Measurements from ENCODE around the gene ARSH. TPM values are rescaled to one million over a fixed set of nuclear protein-coding genes. Genes with fewer than 3 reads are reported as not detected.
A peak's percentile ranks its signal among the peaks of the same experiment; 100 is the strongest.

The ARSH gene
- total RNA-seq, 1 donor from 2014 or later: not detected

DNA sequence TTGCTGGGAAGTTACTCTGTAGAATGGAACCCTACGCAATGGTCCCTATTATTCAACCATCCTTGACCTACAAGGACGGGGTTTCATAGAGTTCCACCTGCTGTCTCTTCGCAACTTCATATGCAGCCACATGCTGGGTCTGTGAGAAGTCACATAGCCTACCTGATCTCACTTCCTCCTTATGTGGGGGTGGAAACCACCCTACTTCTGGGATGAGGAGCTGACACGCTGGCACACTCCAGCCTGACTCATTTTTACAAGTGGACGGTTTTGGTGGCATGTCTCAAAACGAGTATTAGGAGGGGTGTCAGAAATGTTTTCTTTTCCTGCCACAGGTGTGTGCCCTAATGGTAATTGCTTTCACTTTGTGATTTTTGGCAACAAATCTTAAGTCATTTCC is 40.4 kb upstream of the ARSH start:
- H3K4me3 Mint-ChIP-seq: no peak overlapping the region
- TF ChIP-seq, protein P1, sequence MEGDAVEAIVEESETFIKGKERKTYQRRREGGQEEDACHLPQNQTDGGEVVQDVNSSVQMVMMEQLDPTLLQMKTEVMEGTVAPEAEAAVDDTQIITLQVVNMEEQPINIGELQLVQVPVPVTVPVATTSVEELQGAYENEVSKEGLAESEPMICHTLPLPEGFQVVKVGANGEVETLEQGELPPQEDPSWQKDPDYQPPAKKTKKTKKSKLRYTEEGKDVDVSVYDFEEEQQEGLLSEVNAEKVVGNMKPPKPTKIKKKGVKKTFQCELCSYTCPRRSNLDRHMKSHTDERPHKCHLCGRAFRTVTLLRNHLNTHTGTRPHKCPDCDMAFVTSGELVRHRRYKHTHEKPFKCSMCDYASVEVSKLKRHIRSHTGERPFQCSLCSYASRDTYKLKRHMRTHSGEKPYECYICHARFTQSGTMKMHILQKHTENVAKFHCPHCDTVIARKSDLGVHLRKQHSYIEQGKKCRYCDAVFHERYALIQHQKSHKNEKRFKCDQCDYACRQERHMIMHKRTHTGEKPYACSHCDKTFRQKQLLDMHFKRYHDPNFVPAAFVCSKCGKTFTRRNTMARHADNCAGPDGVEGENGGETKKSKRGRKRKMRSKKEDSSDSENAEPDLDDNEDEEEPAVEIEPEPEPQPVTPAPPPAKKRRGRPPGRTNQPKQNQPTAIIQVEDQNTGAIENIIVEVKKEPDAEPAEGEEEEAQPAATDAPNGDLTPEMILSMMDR (IDR thresholded peaks at IDR 0.05): no peak
- no peaks in the 10 kb centered on the region for H3K36me3 Mint-ChIP-seq (ENCODE audit: low read depth)
- POLR2A ChIA-PET: no interaction called here
- no peak for DNase-seq
- H3K4me1 Mint-ChIP-seq: no peaks in the 10 kb centered on the region
- no peaks in the 10 kb centered on the region for H3K9me3 Mint-ChIP-seq
- intact Hi-C loops (cut with micrococcal nuclease): no loop called here
- CTCF ChIA-PET: no interaction called here
- no peak overlapping the region for H3K27ac Mint-ChIP-seq
- ATAC-seq (ENCODE audit: low read depth): peak; percentile 47
- peaks cover 3% of the 10 kb centered on the region for H3K27me3 Mint-ChIP-seq

DNA sequence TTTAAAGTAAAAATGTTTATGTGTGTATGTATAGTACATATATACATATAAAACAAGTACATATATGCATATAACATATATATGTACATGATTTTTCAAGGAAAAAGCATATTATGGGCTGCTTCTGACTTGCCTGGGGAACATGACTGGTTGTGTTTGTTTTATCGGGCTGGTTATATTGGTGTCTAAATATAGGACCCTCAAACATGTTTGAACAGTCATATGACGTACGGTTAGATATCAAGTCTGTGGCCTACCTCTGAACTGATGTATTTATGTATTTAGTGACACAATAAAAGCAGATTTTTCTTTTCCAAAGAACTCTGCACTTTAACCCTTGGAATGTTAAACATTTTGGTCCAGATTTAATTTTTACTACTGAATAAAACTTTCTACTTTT is 39.3 kb upstream of the ARSH start:
- ChIA-PET POLR2A (no interaction called here), CTCF (no interaction called here)
- Mint-ChIP-seq H3K27ac (no peak overlapping the region), H3K9me3 (no peaks in the 10 kb centered on the region), H3K4me1 (no peaks in the 10 kb centered on the region), H3K36me3 (ENCODE audit: low read depth) (no peaks in the 10 kb centered on the region), H3K4me3 (no peak overlapping the region), H3K27me3 (peaks cover 3% of the 10 kb centered on the region)
- no peak for ATAC-seq (ENCODE audit: low read depth)
- TF ChIP-seq, protein P1 (IDR thresholded peaks at IDR 0.05): no peak
- no peak for DNase-seq
- intact Hi-C loops (cut with micrococcal nuclease): no loop called here

DNA sequence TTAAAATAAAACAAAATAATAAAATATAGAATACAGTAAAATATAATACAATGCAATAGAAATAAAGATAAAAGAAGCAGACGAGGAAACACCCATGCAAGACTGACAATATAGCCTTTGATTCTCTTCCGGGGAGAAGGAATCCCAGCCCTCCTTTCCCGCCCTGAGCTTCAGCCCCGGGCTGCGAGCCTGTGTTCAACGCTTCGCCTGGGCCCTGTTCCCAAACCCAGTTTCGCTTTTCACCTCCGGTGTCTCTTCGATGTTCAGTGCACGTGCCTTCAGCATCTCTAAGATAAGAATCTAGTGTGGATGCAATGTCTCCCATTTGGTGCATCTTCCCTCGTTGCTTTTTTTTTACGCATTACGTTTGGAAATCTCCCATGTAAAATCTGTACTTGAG is 38.8 kb upstream of the ARSH start:
- Mint-ChIP-seq H3K4me3 (no peak overlapping the region), H3K36me3 (ENCODE audit: low read depth) (no peaks in the 10 kb centered on the region), H3K4me1 (no peaks in the 10 kb centered on the region), H3K27me3 (peaks cover 3% of the 10 kb centered on the region), H3K27ac (no peak overlapping the region), H3K9me3 (no peaks in the 10 kb centered on the region)
- ChIA-PET POLR2A (no interaction called here), CTCF (no interaction called here)
- ATAC-seq (ENCODE audit: low read depth) (no peak), DNase-seq (no peak)
- TF ChIP-seq, protein P1 (IDR thresholded peaks at IDR 0.05): no peak
- intact Hi-C loops (cut with micrococcal nuclease): no loop called here

DNA sequence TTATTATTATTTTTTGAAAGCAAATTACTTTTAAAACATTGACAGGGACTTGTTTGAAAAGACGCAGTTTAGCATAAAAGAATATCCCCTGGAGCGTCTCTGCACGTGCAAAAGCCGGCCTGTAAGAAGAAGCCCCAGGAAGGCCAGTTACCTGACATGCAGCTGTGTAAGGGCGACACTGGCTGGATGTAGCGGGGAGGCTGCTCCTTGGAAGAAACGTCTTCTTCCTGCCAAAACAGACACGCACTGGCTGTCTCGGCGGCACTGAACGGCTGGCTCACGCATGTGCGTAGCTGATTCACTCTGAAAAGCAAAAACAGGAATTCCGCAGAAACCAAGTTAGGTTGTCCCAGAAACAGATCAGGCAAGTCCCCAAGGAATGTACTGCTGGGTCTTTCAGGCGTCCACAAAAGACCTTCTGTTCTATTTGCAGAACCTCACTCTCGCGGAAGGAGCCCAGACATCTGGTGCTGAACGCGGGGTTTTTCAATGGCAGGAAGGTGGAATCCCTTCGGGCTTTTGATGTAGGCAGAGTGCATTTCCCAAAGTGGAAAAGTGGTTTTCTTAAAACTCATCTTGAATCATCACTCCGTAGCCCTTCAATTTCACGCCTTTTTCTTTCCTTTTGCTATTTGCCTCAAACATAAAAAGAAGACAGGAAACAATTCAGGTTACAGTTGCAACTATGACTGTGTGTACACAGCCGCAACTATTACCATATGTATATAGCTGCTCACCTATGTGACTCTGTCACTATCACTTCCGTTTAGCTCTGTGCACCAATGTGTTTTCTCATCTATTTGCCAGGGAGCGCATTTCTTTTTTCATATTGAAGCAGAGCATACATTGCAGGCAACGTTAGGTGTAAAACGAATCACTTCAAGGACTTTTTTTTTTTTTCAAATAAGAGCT is 38.1 kb upstream of the ARSH start:
- TF ChIP-seq, protein P1 (IDR thresholded peaks at IDR 0.05): no peak
- Mint-ChIP-seq H3K9me3 (no peaks in the 10 kb centered on the region), H3K36me3 (ENCODE audit: low read depth) (no peaks in the 10 kb centered on the region), H3K27ac (no peak overlapping the region), H3K4me1 (no peaks in the 10 kb centered on the region), H3K27me3 (peaks cover 3% of the 10 kb centered on the region), H3K4me3 (no peak overlapping the region)
- ATAC-seq (ENCODE audit: low read depth): no peak
- POLR2A ChIA-PET: no interaction called here
- no peak for DNase-seq
- intact Hi-C loops (cut with micrococcal nuclease): no loop called here
- CTCF ChIA-PET: no interaction called here

DNA sequence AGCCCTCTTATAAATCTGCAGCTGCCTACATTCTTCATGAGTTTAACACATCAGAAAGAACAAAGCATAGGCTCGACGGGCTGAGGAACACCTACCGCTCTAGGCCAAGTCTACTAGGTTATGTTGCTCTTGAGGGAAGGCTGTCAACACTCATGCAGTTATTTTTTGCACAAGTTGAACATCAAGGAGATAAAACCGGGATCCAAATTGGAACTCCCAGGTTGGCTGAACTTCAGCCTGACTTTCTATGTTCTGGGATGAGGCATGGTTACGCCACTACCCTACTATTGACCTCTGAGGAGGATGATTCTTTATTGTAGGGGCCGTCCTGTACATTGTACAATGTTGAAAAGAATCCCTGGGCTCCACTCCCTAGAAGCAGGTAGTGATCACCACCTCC is 37.3 kb upstream of the ARSH start:
- TF ChIP-seq, protein P1 (IDR thresholded peaks at IDR 0.05): no peak
- POLR2A ChIA-PET: no interaction called here

More for the DNA sequence above, 37.3 kb upstream of the ARSH start:
- H3K4me1 Mint-ChIP-seq: no peaks in the 10 kb centered on the region
- H3K27me3 Mint-ChIP-seq: peaks cover 3% of the 10 kb centered on the region
- H3K27ac Mint-ChIP-seq: no peak overlapping the region
- no peaks in the 10 kb centered on the region for H3K36me3 Mint-ChIP-seq (ENCODE audit: low read depth)
- H3K4me3 Mint-ChIP-seq: no peak overlapping the region
- no peak for DNase-seq
- H3K9me3 Mint-ChIP-seq: no peaks in the 10 kb centered on the region
- CTCF ChIA-PET: no interaction called here
- intact Hi-C loops (cut with micrococcal nuclease): no loop called here
- no peak for ATAC-seq (ENCODE audit: low read depth)
